HG02943 (cell line): Measurements from ENCODE around the gene OLR1.

Source experiments
- ATAC-seq: cut with Tn5 transposase; IDR thresholded peaks from one replicate; pipeline ENCODE4 v1.9.1; 2021; ENCODE audit warnings: mild to moderate bottlenecking, low read depth, moderate library complexity; ENCODE audit not compliant: unreplicated experiment

The OLR1 gene

DNA sequence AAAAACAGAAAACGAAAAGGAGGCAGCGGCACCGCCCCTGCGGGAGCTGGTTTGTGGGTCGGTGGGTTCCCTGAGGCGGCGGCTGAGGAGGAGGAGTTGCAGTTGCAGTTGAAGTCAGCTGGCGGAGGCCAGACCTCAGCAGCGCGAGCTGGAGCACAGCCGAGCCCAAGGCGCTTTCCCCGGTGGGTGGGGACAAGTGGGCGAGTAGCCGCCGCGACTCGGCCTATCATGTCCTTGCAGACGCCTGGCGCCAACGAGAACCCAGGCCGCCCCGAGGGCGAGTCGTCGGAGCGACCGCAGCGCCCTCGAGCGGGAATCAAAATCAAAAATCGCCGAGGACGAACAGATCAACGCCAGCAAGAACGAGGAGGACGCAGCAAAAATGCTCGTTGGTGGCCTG is 60.5 kb downstream of the OLR1 start:
- no peak for ATAC-seq

DNA sequence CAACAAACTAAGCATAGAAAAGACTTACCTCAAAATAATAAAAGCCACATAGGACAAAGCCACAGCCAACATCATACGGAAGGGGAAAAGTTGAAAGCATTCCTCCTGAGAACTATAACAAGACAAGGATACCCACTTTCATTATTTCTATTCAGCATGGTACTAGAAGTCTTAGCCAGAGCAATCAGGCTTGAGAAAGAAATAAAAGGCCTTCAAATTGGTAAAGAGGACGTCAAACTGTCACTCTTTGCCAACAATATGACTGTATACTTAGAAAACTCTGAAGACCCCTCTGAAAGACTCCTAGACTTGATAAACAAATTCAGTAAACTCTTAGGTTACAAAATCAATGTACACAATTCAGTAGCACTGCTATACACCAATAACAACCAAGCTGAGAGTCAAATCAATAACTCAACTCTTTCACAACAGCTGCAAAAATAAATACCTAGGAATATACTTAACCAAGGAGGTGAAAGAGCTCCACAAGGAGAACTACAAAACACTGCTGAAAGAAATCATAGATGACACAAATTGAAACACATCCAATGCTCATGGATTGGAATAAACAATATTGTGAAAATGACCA is 61.6 kb downstream of the OLR1 start:
- no peak for ATAC-seq
